HFF-Myc (cell line): ENCODE results near the gene RBP3.

Experiments used
- DNase-seq: peaks from one replicate; pipeline ENCODE4 v3.0.0-alpha.2; 2011; ENCODE audit warnings: low read depth; ENCODE audit errors: extremely low read depth
- H3K4me3 ChIP-seq: replicated peaks from 2 replicates; pipeline ENCODE4 v1.5.1; 2011; ENCODE audit warnings: low read depth, mild to moderate bottlenecking, control low read depth, low read length
- CTCF ChIP-seq: IDR thresholded peaks from 2 replicates; pipeline ENCODE4 v1.5.1; 2012; ENCODE audit warnings: mild to moderate bottlenecking, low read depth, low read length, control low read depth; ENCODE audit errors: missing control alignments

Gene RBP3

GRCh38 chr10:47330366-47330765 is 17.8 kb upstream of the RBP3 start:
- DNase-seq, result no peak
- TF ChIP-seq CTCF, result no peak
- no peak overlapping the region for H3K4me3 ChIP-seq

- no peak for DNase-seq
Measured at GRCh38 chr10:47330804-47331203, 17.4 kb upstream of the RBP3 start.

GRCh38 chr10:47331491-47331890 is 16.7 kb upstream of the RBP3 start:
- H3K4me3 ChIP-seq, result no peak overlapping the region
- TF ChIP-seq CTCF, result no peak
- no peak for DNase-seq

More at GRCh38 chr10:47330804-47331203, 17.4 kb upstream of the RBP3 start:
- no peak for TF ChIP-seq CTCF
- H3K4me3 ChIP-seq, result no peak overlapping the region

- no peak overlapping the region for H3K4me3 ChIP-seq
- DNase-seq, result no peak
- no peak for TF ChIP-seq CTCF
Measured at GRCh38 chr10:47331954-47332353, 16.2 kb upstream of the RBP3 start.

GRCh38 chr10:47332371-47332770 is 15.8 kb upstream of the RBP3 start:
- H3K4me3 ChIP-seq, result no peak overlapping the region
- no peak for TF ChIP-seq CTCF
- no peak for DNase-seq

GRCh38 chr10:47332946-47333345 is 15.2 kb upstream of the RBP3 start:
- DNase-seq, result no peak
- no peak for TF ChIP-seq CTCF

GRCh38 chr10:47333532-47333931 is 14.6 kb upstream of the RBP3 start:
- TF ChIP-seq CTCF, result no peak
- no peak overlapping the region for H3K4me3 ChIP-seq
- DNase-seq, result no peak

More at GRCh38 chr10:47332946-47333345, 15.2 kb upstream of the RBP3 start:
- no peak overlapping the region for H3K4me3 ChIP-seq
